HEK293 (cell line): ENCODE results near the gene PPP1R9B.

Source experiments
- ZNF133 ChIP-seq: fragments of 450-650 bp; formaldehyde crosslinking; IDR thresholded peaks from 2 replicates; pipeline ENCODE4 v1.5.1; 2016; ENCODE audit warnings: missing biosample characterization, missing genetic modification characterization
- ZNF658 ChIP-seq: fragments of 450-650 bp; formaldehyde crosslinking; IDR thresholded peaks from 2 replicates; pipeline ENCODE4; 2016; ENCODE audit warnings: missing biosample characterization, missing genetic modification characterization
- TF ChIP-seq, protein P1 (sequence below): fragments of 450-650 bp; formaldehyde crosslinking; IDR thresholded peaks from 2 replicates; pipeline ENCODE4 v1.5.1; 2017; ENCODE audit warnings: missing biosample characterization, mild to moderate bottlenecking, missing genetic modification characterization, moderate library complexity
- TF ChIP-seq, protein P2 (sequence below): fragments of 450-650 bp; formaldehyde crosslinking; IDR thresholded peaks from 2 replicates; pipeline ENCODE4 v1.5.1; 2016; ENCODE audit warnings: missing biosample characterization, missing genetic modification characterization

DNA sequence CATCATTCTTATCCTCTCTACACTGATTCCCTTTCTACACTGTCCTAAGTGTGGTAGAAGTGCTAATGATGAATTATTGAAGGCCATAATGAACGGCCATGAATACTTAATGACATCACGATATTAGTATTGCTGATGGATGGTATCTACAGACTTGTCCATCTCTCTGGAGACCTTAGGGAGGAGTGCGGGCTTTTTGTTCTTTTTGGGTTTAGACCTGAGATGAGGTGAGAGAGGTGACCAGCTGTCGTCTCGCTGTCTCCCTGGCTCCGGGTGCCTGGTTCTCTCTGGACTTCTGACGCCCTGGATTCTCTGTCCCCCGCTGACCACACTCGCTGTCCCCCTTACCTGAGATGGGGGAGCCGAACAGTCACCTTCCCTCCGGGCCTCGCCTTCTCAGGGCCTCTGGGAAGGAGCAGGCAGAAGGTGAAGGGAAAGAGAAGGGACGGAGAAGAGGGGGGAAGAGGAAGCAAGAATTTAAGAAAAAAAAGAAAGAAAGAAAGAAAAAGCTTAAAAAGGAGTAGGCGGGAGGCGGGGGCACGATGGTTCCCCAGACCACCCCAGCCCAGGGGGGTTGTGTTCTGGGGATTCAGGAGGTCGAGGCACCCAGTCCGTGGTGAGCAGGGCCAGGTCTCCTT is 32.4 kb upstream of the PPP1R9B start:
- TF ChIP-seq ZNF133 (tag by site-specific recombination) (no peak), ZNF658 (tag by site-specific recombination) (no peak)
- TF ChIP-seq, protein P1, sequence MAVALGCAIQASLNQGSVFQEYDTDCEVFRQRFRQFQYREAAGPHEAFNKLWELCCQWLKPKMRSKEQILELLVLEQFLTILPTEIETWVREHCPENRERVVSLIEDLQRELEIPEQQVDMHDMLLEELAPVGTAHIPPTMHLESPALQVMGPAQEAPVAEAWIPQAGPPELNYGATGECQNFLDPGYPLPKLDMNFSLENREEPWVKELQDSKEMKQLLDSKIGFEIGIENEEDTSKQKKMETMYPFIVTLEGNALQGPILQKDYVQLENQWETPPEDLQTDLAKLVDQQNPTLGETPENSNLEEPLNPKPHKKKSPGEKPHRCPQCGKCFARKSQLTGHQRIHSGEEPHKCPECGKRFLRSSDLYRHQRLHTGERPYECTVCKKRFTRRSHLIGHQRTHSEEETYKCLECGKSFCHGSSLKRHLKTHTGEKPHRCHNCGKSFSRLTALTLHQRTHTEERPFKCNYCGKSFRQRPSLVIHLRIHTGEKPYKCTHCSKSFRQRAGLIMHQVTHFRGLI = no peak
- TF ChIP-seq, protein P2, sequence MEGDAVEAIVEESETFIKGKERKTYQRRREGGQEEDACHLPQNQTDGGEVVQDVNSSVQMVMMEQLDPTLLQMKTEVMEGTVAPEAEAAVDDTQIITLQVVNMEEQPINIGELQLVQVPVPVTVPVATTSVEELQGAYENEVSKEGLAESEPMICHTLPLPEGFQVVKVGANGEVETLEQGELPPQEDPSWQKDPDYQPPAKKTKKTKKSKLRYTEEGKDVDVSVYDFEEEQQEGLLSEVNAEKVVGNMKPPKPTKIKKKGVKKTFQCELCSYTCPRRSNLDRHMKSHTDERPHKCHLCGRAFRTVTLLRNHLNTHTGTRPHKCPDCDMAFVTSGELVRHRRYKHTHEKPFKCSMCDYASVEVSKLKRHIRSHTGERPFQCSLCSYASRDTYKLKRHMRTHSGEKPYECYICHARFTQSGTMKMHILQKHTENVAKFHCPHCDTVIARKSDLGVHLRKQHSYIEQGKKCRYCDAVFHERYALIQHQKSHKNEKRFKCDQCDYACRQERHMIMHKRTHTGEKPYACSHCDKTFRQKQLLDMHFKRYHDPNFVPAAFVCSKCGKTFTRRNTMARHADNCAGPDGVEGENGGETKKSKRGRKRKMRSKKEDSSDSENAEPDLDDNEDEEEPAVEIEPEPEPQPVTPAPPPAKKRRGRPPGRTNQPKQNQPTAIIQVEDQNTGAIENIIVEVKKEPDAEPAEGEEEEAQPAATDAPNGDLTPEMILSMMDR (tag by site-specific recombination) = no peak
